ENCODE measurements around the gene RAE1. TPM values are rescaled to one million over a fixed set of nuclear protein-coding genes. Genes with fewer than 3 reads are reported as not detected.

RAE1 gene
- total and polyA plus RNA-seq, 2 of the 4 experiments (the other 2 are of a cell fraction) = 32.8 to 80.5 TPM

DNA sequence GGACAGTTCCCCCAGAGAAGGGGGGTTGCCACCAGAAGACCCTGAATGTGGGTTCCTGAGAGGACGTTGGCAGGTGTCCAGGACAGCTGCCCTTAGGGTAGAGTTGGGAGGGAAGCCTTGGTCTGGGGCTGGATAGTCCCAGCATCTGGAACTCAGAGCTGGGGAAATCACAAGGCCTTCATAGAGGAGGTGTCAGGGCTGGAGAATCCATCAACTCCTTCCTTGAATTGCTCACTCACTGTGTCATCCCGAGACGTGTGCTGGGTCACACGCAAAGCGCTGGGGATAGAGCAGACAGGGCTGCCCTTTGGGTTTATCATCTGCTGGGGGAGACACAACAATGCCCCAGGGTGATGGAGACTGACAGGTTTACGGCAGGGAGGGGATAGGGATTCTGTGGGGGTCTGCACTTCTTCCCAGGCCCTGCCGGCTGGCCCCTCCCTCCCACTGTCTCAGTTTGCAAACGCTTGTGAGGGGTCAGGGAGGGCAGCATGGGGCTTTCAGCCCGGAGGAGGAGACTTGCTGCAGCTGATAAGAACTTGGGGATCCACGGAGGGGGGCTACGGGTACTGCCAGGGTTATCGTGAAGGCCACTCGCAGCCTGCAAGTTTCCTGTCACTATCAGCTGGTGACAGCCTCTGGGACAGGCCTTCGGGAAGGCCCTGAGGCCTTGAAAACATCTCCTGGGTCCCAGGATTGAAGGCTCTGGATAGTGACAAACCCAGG is 58.8 kb downstream of the RAE1 start:
- Histone ChIP-seq H3K4me1 (ENCODE audit: control insufficient read depth, insufficient read depth, low read length) (peaks cover 3% of the 10 kb centered on the region; the same call in 1 of the 2 replicates), H3K9me3 (ENCODE audit: control insufficient read depth, insufficient read depth, low read length) (no peaks in the 10 kb centered on the region), H2BK20ac (ENCODE audit: low read depth, low read length) (no peak overlapping the region), H3K18ac (ENCODE audit: low read depth, low read length) (no peak overlapping the region), H4K91ac (ENCODE audit: insufficient read depth, low read depth, low read length) (no peak overlapping the region), H3K14ac (replicated peaks; ENCODE audit: low read depth, low read length) (no peak overlapping the region), H3K27ac (ENCODE audit: insufficient read depth, low read length) (no peak overlapping the region), H3K9me1 (ENCODE audit: insufficient read depth, low read length) (no peaks in the 10 kb centered on the region; the same call in 1 of the 2 replicates), H3K56ac (ENCODE audit: extremely low read depth, insufficient read depth, low read length) (no peak overlapping the region), H2BK5ac (ENCODE audit: low read depth, low read length, poor library complexity, severe bottlenecking) (no peak overlapping the region), H3K79me1 (ENCODE audit: low read depth in 1 of 2, low read length in 2 of 2) (no peaks in the 10 kb centered on the region), H4K5ac (ENCODE audit: low read depth, low read length) (no peak overlapping the region), H4K8ac (ENCODE audit: low read depth in 2 of 2, low read length in 2 of 2) (no peak overlapping the region), H2AK5ac (ENCODE audit: low read depth, low read length) (no peak overlapping the region), H3K4ac (ENCODE audit: low read depth, low read length) (no peak overlapping the region), H2BK120ac (ENCODE audit: low read depth, low read length) (no peak overlapping the region), H2BK15ac (ENCODE audit: low read depth, low read length) (no peak overlapping the region), H3K23ac (ENCODE audit: low read depth, low read length) (no peak overlapping the region), H3K4me3 (ENCODE audit: insufficient read depth, low read depth, low read length) (no peak overlapping the region), H4K20me1 (ENCODE audit: insufficient read depth, low read length) (no peaks in the 10 kb centered on the region), H2AFZ (replicated peaks; ENCODE audit: low read length, poor library complexity) (no peak overlapping the region), H3K27me3 (ENCODE audit: control insufficient read depth, insufficient read depth, low read length) (no peaks in the 10 kb centered on the region), H3K36me3 (ENCODE audit: control insufficient read depth, insufficient read depth, low read length) (peaks cover 16% of the 10 kb centered on the region), H3K9ac (ENCODE audit: low read depth, low read length) (no peak overlapping the region), H2AK9ac (replicated peaks; ENCODE audit: low read depth, low read length, poor library complexity) (no peak overlapping the region), H3K4me2 (ENCODE audit: low read depth, low read length) (no peak overlapping the region)
- no TSS peak for BruUV-seq (replicated peaks)
- in situ Hi-C loops (cut with MboI; ENCODE audit: low sequenced_read_pairs) (no loop called here), dilution Hi-C loops (cut with HindIII; ENCODE audit: low sequenced_read_pairs, unreplicated experiment) (no loop called here), intact Hi-C loops (cut with micrococcal nuclease) (no loop called here)
- WGBS, 2 experiments (ENCODE audit: extremely low coverage in 2 of 2, insufficient read length in 1 of 2) = 60% methylated on average over 2 of the region's 14 CpGs; no CpG with 5 or more reads in 1 of the 2 experiments
- POLR2A ChIA-PET (ENCODE audit: unreplicated experiment) = no interaction called here
- DNase-seq (no peak), ATAC-seq (ENCODE audit: low read depth) (peak; percentile 35; the same call in 1 of the 2 replicates)
- CTCF ChIA-PET = no interaction called here
- TF ChIP-seq MAFK (IDR thresholded peaks at IDR 0.05; ENCODE audit: low read depth, low read length) (no peak), SMC3 (IDR thresholded peaks at IDR 0.05; ENCODE audit: low read depth, low read length) (no peak), RCOR1 (IDR thresholded peaks at IDR 0.05; ENCODE audit: insufficient replicate concordance, low read length) (no peak), CEBPB (IDR thresholded peaks at IDR 0.05; ENCODE audit: low read depth, low read length) (no peak)
- TF ChIP-seq, protein P1, sequence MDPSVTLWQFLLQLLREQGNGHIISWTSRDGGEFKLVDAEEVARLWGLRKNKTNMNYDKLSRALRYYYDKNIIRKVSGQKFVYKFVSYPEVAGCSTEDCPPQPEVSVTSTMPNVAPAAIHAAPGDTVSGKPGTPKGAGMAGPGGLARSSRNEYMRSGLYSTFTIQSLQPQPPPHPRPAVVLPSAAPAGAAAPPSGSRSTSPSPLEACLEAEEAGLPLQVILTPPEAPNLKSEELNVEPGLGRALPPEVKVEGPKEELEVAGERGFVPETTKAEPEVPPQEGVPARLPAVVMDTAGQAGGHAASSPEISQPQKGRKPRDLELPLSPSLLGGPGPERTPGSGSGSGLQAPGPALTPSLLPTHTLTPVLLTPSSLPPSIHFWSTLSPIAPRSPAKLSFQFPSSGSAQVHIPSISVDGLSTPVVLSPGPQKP (IDR thresholded peaks at IDR 0.05; ENCODE audit: borderline replicate concordance, low read depth, low read length) = no peak
- TF ChIP-seq, protein P2, sequence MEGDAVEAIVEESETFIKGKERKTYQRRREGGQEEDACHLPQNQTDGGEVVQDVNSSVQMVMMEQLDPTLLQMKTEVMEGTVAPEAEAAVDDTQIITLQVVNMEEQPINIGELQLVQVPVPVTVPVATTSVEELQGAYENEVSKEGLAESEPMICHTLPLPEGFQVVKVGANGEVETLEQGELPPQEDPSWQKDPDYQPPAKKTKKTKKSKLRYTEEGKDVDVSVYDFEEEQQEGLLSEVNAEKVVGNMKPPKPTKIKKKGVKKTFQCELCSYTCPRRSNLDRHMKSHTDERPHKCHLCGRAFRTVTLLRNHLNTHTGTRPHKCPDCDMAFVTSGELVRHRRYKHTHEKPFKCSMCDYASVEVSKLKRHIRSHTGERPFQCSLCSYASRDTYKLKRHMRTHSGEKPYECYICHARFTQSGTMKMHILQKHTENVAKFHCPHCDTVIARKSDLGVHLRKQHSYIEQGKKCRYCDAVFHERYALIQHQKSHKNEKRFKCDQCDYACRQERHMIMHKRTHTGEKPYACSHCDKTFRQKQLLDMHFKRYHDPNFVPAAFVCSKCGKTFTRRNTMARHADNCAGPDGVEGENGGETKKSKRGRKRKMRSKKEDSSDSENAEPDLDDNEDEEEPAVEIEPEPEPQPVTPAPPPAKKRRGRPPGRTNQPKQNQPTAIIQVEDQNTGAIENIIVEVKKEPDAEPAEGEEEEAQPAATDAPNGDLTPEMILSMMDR (conservative IDR thresholded peaks at IDR 0.05; ENCODE audit: low read depth, low read length) = no peak

All from IMR-90 (cell line).